HepG2 (cell line): ENCODE data around the gene CACNA1F. TPM values are rescaled to one million over a fixed set of nuclear protein-coding genes. Genes with fewer than 3 reads are reported as not detected.
A peak's percentile ranks its signal among the peaks of the same experiment; 100 is the strongest.

Source experiments
- MZF1 ChIP-seq: sonication (generic); formaldehyde crosslinking; IDR thresholded peaks from 2 replicates; pipeline ENCODE4 v1.8.1; 2023; ENCODE audit warnings: mild to moderate bottlenecking, missing genetic modification reagents, borderline replicate concordance
- NAIF1 ChIP-seq: sonication (generic); formaldehyde crosslinking; IDR thresholded peaks from 2 replicates; pipeline ENCODE4 v1.5.0; 2020; ENCODE audit warnings: mild to moderate bottlenecking, missing genetic modification reagents, borderline replicate concordance
- SOX13 ChIP-seq, 3 experiments: fragments of 450-650 bp in 1 of 3; sonication (generic) in 1 of 3; formaldehyde crosslinking in 1 of 3; IDR thresholded peaks in 2 of 3; conservative IDR thresholded peaks in 1 of 3; 2 replicates each; pipeline versions ENCODE4 v1.5.0 to v1.6.1; 2016 to 2020; ENCODE audit warnings: antibody characterized with exemption in 1 of 3, mild to moderate bottlenecking in 1 of 3, missing compliant biosample characterization in 1 of 3, missing genetic modification reagents in 1 of 3, moderate library complexity in 1 of 3
- ZNF510 ChIP-seq: sonication (generic); formaldehyde crosslinking; IDR thresholded peaks from 2 replicates; pipeline ENCODE4 v1.4.0; 2020; ENCODE audit warnings: low read depth, mild to moderate bottlenecking, missing genetic modification reagents
- ZNF781 ChIP-seq: sonication (generic); formaldehyde crosslinking; IDR thresholded peaks from 2 replicates; pipeline ENCODE4 v1.5.1; 2020; ENCODE audit warnings: borderline replicate concordance, mild to moderate bottlenecking, missing genetic modification reagents; ENCODE audit errors: not compliant biosample characterization
- ZSCAN20 ChIP-seq: sonication (generic); formaldehyde crosslinking; IDR thresholded peaks from 2 replicates; pipeline ENCODE4 v1.4.0; 2020; ENCODE audit warnings: missing genetic modification reagents, mild to moderate bottlenecking, borderline replicate concordance
- polyA plus RNA-seq, 8 experiments: library from polyadenylated mRNA; depleted of rRNA in 3 of 8; stranded (reverse) in 7 of 8; unstranded in 1 of 8; fragments of >200 nt; fragmentation: Illumina TruSeq in 4 of 8; extraction: Trizol in 4 of 8; gene quantifications; 2 replicates each; pipeline versions ENCODE4 v1.2.1 to v1.2.3, GENCODE V29; 2011 to 2016; ENCODE audit warnings: low read depth in 4 of 8, missing spikeins in 1 of 8, mixed read lengths in 1 of 8; ENCODE audit not compliant: insufficient read depth in 1 of 8
- total RNA-seq, 5 experiments: library from RNA; depleted of rRNA; stranded (reverse); fragments of >200 nt; fragmentation: Illumina TruSeq; extraction: Trizol; gene quantifications; 2 replicates each; pipeline ENCODE4 v1.2.3, GENCODE V29; 2016; ENCODE audit warnings: low read depth in 1 of 5
- TF ChIP-seq, protein P1 (sequence below): sonication (generic); formaldehyde crosslinking; IDR thresholded peaks from 2 replicates; pipeline ENCODE4 v1.4.0; 2020; ENCODE audit warnings: missing genetic modification reagents
- TF ChIP-seq, protein P2 (sequence below): sonication (generic); formaldehyde crosslinking; IDR thresholded peaks from 2 replicates; pipeline ENCODE4 v1.4.0; 2020; ENCODE audit warnings: missing genetic modification reagents
- TF ChIP-seq, protein P3 (sequence below): sonication (generic); formaldehyde crosslinking; conservative IDR thresholded peaks from 2 replicates; pipeline ENCODE4 v1.4.0; 2020; ENCODE audit warnings: missing genetic modification reagents
- TF ChIP-seq, protein P4 (sequence below): sonication (generic); formaldehyde crosslinking; IDR thresholded peaks from 2 replicates; pipeline ENCODE4 v1.4.0; 2020; ENCODE audit warnings: missing genetic modification reagents, mild to moderate bottlenecking, borderline replicate concordance
- TF ChIP-seq, protein P5 (sequence below): sonication (generic); formaldehyde crosslinking; IDR thresholded peaks from 2 replicates; pipeline ENCODE4 v1.5.0; 2020; ENCODE audit warnings: mild to moderate bottlenecking, missing genetic modification reagents, moderate library complexity
- TF ChIP-seq, protein P6 (sequence below): sonication (generic); formaldehyde crosslinking; IDR thresholded peaks from 2 replicates; pipeline ENCODE4 v1.4.0; 2020; ENCODE audit warnings: missing genetic modification reagents, borderline replicate concordance

The CACNA1F gene
- total and polyA plus RNA-seq, 2 of the 13 experiments (the other 11 are each of a cell fraction or from before 2014, with no cell fraction given) = 0.03 TPM; not detected in 1

DNA sequence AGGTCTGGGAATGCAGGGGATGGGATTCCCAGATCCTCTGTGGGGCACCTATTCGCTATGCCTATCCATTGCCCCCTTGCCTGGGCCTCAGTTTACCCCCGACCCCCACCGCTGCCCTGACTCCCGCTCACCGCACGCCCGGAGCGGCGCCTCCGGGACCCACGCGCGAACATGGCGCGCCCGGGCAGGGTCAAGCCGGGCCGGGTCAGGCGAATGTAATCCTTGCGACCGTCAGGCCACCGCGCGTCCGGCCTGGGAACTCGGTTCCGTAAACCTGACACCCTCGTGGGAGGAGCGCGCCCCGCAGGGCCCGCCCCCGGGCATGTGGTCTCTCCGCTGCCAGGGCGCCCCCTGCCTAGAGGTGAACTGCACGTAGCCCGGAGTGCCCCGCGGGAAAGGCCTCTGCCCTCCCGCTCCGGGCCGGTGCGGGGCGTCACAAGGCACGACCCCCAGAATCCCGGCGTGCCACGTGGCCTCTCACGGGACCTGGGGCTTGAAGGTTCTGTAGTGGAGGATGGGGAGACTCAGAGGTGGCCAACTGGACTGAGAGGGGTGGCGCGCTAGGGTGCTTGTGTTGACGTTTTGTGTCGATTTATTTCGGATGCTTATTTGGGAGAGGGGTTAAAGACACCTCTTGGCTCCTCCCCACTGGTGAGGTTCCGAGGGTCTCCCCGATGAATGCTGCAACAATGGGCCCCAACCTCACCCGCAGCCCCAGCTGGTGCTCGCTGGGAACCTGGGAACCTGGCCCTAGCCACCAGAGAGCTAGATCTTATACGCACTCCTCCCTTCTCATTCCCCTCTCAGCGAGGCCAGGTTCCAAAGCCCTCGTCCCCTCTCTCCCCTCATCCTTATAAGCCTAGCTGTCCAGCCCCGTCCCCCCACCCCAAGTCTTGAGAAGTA is 46.8 kb downstream of the CACNA1F start, which contains the start of gene PRICKLE3 (continued):
- TF ChIP-seq MZF1 (CRISPR knock-in tag) (no peak), NAIF1 (CRISPR knock-in tag) (no peak), ZNF510 (CRISPR knock-in tag) (no peak), ZSCAN20 (CRISPR knock-in tag) (no peak), SOX13 (IDR thresholded peaks at IDR 0.05) (no peak), SOX13 (CRISPR knock-in tag; conservative IDR thresholded peaks at IDR 0.05 in 1 of 2, IDR thresholded peaks at IDR 0.05 in 1 of 2) (no peak), ZNF781 (CRISPR knock-in tag) (no peak)
- TF ChIP-seq, protein P1, sequence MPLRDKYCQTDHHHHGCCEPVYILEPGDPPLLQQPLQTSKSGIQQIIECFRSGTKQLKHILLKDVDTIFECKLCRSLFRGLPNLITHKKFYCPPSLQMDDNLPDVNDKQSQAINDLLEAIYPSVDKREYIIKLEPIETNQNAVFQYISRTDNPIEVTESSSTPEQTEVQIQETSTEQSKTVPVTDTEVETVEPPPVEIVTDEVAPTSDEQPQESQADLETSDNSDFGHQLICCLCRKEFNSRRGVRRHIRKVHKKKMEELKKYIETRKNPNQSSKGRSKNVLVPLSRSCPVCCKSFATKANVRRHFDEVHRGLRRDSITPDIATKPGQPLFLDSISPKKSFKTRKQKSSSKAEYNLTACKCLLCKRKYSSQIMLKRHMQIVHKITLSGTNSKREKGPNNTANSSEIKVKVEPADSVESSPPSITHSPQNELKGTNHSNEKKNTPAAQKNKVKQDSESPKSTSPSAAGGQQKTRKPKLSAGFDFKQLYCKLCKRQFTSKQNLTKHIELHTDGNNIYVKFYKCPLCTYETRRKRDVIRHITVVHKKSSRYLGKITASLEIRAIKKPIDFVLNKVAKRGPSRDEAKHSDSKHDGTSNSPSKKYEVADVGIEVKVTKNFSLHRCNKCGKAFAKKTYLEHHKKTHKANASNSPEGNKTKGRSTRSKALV (CRISPR knock-in tag) = 0 out of 2 replicates have a peak, but pooled peaks have one; percentile 17
- TF ChIP-seq, protein P2, sequence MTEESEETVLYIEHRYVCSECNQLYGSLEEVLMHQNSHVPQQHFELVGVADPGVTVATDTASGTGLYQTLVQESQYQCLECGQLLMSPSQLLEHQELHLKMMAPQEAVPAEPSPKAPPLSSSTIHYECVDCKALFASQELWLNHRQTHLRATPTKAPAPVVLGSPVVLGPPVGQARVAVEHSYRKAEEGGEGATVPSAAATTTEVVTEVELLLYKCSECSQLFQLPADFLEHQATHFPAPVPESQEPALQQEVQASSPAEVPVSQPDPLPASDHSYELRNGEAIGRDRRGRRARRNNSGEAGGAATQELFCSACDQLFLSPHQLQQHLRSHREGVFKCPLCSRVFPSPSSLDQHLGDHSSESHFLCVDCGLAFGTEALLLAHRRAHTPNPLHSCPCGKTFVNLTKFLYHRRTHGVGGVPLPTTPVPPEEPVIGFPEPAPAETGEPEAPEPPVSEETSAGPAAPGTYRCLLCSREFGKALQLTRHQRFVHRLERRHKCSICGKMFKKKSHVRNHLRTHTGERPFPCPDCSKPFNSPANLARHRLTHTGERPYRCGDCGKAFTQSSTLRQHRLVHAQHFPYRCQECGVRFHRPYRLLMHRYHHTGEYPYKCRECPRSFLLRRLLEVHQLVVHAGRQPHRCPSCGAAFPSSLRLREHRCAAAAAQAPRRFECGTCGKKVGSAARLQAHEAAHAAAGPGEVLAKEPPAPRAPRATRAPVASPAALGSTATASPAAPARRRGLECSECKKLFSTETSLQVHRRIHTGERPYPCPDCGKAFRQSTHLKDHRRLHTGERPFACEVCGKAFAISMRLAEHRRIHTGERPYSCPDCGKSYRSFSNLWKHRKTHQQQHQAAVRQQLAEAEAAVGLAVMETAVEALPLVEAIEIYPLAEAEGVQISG (CRISPR knock-in tag) = 0 out of 2 replicates have a peak, but pooled peaks have one; percentile 24
- TF ChIP-seq, protein P3, sequence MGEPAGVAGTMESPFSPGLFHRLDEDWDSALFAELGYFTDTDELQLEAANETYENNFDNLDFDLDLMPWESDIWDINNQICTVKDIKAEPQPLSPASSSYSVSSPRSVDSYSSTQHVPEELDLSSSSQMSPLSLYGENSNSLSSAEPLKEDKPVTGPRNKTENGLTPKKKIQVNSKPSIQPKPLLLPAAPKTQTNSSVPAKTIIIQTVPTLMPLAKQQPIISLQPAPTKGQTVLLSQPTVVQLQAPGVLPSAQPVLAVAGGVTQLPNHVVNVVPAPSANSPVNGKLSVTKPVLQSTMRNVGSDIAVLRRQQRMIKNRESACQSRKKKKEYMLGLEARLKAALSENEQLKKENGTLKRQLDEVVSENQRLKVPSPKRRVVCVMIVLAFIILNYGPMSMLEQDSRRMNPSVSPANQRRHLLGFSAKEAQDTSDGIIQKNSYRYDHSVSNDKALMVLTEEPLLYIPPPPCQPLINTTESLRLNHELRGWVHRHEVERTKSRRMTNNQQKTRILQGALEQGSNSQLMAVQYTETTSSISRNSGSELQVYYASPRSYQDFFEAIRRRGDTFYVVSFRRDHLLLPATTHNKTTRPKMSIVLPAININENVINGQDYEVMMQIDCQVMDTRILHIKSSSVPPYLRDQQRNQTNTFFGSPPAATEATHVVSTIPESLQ (CRISPR knock-in tag) = no peak
- TF ChIP-seq, protein P4, sequence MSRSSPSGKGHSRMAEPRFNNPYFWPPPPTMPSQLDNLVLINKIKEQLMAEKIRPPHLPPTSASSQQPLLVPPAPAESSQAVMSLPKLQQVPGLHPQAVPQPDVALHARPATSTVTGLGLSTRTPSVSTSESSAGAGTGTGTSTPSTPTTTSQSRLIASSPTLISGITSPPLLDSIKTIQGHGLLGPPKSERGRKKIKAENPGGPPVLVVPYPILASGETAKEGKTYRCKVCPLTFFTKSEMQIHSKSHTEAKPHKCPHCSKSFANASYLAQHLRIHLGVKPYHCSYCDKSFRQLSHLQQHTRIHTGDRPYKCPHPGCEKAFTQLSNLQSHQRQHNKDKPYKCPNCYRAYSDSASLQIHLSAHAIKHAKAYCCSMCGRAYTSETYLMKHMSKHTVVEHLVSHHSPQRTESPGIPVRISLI (CRISPR knock-in tag) = no peak
- TF ChIP-seq, protein P5, sequence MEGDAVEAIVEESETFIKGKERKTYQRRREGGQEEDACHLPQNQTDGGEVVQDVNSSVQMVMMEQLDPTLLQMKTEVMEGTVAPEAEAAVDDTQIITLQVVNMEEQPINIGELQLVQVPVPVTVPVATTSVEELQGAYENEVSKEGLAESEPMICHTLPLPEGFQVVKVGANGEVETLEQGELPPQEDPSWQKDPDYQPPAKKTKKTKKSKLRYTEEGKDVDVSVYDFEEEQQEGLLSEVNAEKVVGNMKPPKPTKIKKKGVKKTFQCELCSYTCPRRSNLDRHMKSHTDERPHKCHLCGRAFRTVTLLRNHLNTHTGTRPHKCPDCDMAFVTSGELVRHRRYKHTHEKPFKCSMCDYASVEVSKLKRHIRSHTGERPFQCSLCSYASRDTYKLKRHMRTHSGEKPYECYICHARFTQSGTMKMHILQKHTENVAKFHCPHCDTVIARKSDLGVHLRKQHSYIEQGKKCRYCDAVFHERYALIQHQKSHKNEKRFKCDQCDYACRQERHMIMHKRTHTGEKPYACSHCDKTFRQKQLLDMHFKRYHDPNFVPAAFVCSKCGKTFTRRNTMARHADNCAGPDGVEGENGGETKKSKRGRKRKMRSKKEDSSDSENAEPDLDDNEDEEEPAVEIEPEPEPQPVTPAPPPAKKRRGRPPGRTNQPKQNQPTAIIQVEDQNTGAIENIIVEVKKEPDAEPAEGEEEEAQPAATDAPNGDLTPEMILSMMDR (CRISPR knock-in tag) = peak; percentile 84
- TF ChIP-seq, protein P6, sequence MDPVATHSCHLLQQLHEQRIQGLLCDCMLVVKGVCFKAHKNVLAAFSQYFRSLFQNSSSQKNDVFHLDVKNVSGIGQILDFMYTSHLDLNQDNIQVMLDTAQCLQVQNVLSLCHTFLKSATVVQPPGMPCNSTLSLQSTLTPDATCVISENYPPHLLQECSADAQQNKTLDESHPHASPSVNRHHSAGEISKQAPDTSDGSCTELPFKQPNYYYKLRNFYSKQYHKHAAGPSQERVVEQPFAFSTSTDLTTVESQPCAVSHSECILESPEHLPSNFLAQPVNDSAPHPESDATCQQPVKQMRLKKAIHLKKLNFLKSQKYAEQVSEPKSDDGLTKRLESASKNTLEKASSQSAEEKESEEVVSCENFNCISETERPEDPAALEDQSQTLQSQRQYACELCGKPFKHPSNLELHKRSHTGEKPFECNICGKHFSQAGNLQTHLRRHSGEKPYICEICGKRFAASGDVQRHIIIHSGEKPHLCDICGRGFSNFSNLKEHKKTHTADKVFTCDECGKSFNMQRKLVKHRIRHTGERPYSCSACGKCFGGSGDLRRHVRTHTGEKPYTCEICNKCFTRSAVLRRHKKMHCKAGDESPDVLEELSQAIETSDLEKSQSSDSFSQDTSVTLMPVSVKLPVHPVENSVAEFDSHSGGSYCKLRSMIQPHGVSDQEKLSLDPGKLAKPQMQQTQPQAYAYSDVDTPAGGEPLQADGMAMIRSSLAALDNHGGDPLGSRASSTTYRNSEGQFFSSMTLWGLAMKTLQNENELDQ (CRISPR knock-in tag) = no peak
